SKM-1 treated with dmso at 0.1 percent for 144 hours (cell line): ENCODE results near the gene TFEB.

Experiments
- DNase-seq: peaks from one replicate; lab custom pipeline; 2025; ENCODE audit not compliant: unreplicated experiment; lab: John Stamatoyannopoulos, UW

TFEB gene

DNA sequence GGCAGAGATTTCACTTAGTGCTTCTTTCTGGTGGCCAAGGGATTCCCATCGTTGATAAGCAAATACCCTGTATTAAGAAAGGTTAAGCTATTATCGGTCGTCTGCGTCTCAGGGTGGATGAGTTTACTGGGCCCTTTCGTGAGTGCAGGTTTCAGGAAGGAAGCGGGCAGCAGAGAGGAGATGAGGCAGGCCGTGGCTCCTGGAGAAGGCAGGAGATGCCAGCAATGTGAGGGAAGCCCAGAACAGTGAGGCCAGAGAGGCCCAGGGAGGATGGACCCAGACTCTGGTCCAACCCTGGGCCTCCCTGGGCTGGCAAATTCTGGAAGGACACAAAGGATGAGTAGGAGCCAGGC, 11.2 kb downstream of the TFEB start:
- no peak for DNase-seq

DNA sequence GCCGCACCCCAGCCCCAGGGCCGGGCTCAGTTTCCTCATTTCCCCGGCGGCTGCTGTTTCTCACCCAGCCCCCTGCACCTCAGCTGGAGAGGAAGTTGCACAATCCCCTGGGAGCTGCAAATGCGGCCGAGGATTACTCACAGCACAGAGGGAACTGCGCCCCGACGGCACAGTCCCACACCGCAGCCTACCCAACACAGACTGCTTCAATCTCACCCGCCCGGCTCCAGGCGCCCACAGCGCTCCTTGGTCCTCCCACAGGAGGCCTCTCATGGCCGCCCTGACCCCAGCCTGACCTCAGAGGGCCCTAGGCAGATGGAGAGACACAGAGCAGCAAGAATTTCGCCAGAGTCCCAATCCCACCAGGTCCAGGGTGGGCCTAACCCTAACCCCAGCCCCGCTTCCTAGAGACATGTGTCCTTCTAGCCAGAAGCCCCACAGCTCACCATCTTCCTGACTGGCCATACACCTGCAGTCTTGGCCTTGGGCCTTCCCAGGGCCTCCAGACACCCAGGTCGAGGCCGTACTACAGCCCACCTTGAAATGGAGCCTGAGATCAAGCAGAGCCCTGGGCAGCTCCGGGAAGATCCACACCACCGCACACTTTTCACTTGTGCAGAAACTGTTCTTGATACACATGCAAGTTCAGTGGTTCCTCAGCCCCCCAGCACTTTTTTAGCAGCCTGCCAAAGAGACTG, 11.7 kb downstream of the TFEB start:
- DNase-seq = peak; percentile 96

DNA sequence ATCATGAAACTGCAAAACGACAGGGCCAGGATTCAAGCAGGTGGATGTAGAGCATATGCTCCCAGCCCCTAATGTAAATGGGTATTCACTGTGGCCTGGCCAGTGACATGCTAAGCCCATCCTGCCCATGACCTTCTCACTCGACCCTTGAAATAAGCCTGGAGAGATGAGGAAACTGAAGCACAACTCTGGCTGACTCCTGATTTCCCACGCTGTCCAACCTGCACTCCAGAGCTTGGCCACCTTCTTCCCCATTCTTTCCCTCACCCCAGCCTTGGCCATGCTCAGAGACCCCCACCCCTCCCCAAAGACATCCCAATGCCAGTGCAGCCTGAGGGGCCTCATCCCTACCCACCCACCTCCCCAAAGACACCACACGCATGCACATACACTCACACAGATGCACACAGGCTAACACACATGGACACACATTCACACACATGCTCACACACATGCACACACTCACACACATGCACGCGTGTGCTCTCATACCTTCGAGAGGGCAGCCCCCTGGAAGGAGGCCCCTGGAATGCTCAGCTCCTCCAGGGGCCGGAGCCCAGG, 12.4 kb downstream of the TFEB start:
- DNase-seq = no peak

DNA sequence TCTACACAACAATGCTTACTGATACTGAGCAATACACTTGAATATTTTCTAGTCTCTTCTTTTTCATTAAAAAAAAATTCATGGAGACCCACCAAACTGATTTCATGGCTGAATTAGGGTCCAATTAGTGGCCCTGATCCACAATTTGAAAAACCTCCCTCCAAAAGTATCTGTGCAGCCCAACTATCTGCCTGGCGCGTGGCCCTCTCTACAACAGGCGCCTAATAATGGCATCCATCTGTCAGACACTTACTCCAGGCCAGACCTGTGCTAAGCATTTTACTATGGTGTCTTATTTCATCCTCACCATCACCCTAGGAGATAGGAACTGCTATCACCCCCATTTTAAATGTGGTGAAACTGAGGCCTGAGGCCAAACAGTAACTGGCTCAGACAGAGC, 14.0 kb downstream of the TFEB start:
- no peak for DNase-seq

DNA sequence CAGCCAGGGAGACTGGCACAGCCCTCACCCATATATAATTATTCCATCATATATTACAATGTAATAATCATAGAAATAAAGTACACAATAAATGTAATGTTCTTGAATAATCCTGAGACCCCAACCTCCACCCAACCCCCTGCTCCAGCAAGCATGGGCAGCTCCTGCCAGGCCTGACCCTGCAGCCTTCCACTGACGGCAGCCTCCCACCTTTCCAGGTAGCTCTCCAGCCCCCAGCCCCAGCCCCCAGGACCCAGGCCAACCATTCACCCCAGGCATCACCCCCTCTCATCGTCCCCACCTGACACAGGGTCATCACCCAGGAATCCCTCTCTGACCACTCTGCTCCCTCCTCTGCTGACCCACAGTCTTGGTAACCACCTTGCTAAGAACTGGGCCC, 14.6 kb downstream of the TFEB start:
- DNase-seq = no peak

DNA sequence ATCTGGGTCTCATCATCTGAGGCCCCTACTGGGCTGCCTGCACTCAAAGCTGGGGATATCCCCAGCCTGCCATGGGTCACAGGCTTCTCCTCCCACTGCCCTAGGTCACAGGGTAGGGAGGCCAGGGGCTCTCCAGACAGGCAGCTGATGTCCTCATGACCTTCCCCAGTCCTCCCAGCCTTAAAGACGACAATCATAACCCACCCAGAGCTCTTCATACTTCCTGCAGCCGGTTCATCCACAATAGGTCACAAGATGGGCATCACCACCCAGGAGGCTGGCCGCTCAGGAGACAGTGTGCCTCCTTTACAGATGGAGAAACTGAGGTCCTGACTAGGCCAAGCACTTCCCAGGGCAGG, 15.2 kb downstream of the TFEB start:
- DNase-seq = no peak

DNA sequence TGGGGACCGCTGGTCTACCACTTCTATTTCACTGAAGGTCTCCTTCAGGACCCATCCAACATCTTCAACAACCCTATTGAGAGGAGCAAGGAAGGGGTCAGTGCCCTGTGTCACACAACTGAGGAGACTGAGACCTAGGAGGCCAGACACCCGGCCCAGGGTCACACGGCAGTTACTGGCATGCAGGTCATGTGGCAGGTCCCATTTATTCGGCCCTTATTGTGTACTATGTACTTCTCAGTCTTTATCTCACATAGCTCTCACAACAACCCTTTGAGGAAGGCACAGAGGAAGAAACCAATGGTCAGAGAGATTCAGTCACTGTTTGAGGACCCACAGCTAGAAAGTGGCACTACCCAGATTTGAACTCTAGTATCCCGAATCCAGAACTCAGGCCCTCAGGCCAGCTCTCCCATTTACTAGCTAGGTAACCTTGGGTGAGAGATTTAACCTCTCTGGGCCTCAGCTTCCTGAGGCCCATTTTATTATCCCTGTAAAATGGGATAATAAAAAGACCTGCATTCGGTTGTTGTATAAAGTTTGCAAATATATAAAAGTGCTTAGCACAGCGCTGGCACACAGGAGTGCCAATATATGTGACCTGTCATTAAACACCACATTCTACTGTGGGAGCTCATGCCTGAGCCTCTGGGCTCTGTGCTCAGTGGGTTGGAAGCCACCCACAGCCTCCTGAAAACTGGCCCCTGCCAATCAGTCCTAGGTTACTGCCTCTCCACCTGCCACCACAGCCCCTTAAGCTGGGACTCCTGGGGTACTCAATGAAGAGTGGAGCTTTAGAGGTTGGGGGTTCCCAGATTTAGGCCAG, 15.8 kb downstream of the TFEB start:
- DNase-seq = no peak

DNA sequence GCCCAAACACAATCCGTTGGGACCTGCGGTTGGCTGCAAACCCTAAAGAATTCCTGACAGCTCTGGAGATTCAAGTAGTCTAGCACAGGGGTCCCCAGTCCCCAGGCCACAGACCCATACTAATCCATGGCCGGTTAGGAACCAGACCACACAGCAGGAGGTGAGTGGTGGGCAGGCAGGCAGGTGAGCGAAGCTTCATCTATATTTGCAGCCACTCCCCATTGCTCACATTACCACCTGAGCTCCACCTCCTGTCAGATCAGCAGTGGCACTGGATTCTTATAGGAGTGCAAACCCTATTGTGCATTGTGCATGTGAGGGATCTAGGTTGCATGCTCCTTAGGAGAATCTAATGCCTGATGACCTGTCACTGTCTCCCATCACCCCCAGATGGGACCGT, 16.6 kb downstream of the TFEB start:
- no peak for DNase-seq

DNA sequence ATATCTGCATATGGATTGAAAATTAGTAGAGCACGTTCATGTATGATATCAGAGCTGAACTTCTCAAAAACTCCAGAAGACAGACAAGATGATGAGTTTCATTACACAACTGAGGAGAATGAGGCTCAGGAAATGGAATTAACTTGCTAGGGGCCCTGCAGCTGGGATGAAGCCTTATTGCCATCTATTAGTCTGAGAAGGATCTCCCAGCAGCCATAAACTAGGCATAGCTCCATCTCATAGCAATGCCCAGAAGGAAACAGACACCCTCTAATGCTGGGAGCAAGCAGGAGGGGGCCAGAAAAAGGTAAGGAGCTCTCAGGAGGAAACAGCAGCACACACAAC, 18.0 kb downstream of the TFEB start:
- DNase-seq = peak; percentile 7

DNA sequence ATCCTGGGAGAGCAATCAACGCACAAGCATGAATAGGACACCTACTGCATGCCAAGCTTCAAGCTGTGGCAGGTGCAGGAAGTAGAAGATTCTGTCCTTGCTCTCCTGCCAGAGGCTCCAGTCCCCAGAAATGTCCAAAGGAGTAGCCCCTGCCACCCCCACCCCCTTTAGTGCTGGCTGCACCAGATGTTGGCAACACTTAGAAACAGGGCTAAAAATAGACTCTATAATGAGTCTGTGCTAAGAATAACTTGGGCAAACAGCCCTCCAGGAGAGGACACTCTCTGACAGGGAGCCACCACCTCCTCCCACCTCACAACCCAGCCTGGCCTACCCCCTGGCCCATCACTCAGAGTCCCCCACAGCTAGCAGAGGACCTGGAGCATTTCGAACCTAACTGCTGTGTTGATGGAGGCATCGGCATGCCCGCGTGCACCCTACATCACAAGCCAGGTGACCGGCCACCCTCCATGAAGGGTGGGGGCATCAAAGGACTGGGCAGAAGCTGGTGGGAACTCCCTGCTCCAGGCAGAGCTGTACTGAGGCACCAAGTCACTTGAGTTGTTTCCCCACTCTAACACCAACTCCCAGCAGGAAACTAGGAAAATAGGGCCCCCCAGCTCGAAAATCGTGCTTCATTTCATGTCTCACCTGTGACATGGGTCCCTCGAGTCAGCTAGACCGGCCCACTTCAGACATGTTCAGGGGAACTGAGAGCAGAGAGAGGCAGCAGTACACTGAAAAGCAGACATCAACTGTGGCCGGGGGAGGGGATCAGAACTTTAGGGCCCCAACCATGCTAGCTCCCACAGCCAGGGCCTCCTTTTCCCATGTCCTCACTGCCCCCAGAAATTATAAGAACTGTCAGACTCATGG, 18.7 kb downstream of the TFEB start:
- DNase-seq = no peak

DNA sequence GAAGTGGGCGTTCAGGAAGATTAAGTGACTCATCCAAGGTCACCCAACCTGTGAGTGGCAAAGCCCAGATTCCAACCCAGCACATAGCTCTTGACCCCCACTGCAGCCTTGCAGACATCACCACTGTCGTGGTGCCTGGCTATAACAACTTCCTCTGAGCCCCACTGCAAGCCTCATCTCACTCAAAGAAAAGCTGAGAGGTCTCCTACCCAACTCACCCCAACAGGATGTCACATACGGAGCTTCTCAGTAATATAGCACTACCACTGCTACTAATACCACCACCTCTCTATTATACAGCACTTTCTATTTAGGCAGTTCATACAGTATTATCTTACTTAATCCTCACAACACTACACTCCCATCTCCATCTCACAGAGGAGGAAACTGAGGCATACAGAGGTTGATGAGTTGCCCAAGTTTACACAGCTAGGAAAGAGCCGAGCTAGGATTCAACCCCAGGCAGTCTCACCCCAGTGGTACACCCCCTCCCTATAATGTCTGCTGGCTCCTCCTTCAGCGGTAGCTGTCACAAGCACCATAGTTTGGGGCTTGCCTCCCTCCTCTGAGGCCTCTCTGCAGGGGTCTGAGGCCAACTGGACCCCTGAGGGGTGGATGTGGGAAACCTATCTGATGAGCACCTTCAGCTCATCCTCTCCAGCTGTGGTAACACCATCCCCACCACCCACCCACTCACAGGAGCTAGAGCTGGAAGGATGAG, 19.5 kb downstream of the TFEB start:
- no peak for DNase-seq

DNA sequence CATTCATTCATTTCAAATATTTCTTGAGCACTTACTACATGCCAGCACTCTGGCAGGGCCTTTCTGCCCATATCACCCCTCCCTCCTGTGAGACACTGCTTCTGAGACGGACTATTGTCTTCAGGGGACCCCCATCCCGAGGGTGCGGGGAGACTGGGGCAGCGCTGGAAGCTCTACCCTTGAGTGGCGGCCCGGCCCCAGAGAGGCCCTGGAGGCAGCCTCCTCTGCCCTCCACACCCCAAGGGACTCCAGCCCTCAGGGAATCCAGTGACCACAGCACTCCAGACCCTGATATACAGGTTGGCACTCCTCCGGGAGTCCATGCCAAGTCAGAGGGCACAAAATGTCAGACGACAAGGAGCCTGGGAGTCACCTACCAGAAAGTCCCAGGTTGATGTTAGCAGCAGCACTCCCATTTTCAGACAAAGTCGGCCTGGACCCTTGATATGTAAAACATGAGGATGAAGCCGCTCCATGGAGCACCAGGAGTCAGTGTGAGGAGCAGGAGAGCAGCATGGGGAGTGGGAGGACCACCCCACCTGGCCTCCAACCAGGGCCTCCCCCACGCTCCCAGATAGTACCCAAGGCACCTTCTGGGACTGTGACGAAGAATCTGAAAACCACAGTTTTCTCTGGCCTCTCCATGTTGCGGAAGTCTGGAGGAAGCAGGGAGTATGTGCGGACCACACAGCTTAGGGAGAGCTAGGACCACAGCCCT, 20.7 kb downstream of the TFEB start:
- no peak for DNase-seq

DNA sequence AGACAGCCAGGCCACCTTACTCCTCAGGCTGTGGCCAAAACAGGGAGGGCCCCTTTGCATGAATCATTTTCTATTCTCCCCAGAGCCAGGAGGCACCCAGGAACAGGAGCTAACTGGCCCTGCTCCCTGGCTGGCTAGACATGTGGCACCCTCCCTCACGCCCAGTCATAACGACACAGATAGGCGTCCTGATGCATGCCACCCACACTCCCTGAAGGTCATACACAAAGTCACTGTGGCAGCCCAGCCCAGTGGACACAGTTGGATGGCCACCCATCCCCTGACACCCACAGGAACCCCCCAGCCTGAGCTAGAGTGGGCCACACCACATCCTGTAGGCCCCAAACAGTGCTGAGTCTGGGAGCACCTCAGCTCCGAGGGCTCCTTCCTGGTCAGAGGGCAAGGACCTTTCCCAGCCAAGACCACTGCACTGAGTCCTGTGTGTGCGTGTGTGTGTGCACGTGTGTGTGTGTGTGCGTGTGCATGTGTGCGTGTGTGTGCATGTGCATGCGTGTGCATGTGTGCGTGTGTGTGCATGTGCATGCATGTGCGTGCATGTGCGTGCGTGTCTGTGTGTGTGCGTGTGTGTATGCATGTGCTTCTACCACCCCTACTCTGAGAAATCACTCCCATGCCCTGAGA, 21.6 kb downstream of the TFEB start:
- no peak for DNase-seq

DNA sequence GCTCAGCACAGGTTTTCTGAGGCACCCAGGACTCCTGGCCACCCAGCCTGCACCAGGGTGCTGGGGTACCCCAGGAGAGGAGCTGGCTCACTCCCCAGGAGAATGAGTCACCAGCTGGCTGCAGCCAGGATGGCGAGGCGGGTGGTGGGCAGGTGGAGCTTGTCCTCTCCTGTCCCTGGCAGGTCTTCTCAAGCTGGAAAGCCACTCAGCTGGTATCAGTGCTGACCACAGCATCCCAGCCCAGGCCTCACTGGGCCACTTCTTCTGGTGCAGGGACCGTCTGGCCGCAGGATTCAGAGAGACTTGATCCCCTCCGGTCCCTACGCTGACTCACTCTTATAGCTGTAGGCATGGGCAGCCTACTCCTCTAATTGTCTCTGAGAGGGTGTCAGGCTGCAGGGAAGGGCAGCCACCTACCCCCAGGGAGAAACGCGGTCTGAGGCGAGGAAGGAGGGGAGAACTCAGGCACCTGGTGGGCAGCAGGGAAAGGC, 22.2 kb downstream of the TFEB start:
- DNase-seq = no peak

DNA sequence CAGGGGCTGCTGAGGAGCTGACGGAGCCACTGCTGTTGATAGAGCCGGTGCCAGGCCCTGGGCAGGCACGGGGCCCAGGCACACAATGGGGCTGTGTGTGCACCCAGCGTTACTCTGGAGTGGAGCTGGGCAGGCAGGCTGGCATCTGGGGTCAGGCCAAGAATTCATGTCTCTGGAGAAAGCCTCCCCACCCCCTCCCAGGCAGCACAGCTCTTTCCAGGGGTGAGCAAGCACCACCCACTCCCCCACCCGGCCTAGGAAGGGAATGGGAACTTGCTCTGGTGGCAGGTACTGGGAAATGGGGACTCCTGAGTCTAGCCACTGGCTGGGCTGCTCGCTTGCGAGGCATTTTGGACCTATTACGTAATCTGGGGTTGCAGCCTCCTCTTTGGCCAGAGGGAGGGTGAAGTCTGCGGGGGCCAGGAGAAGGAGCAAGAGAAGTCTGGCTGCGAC, 22.7 kb downstream of the TFEB start:
- peak; percentile 32 for DNase-seq

DNA sequence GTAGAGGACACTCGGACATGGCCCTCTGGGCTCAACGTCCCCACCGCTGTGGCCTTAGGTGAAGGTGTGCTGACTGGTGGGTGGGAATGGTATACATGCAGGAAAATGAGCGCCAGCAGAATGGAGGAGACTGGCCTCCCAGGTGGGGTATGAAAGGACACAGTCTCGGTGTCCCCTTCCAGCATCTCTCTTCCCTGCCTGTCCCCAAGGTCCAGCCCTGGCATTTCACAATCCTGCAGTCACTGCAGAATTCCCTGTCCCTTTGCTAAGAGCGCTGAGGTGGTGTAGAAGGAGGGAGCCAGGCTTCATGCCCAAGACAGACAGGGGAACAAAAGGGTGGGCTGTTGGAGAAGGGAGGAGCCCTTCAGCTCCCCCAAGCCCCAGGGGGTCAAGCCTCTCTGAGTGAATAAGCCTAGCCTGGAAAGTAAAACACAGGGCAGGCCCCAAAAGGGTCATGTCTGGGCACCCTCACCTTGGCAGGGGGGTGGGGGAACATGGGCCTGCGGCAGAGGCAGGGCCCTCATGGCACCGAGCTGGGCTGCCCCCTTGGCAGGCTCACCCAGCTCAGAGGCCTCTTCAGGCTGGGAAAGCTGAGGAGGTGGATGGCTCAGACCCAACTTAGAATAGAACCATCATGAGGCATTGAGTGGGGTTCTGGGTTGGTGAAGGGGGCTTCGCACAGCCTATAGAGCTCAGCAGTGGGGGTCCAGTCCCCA, 23.9 kb downstream of the TFEB start:
- no peak for DNase-seq

DNA sequence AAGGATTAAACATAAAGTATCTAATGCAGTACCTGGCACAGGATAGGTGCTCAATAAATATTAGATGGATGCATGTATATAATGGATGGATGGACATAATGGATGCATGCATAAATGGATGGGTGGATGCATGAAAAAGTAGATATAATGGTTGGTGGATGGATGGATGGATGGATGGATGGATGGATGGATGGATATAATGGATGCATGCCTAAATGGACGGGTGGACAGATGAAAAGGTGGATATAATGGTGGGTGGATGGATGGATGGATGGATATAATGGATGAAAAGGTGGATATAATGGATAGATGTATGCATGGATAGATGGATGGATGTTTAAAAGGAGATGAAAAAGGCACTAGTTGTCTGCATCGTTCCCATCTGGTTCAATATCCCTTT, 26.0 kb downstream of the TFEB start:
- no peak for DNase-seq

DNA sequence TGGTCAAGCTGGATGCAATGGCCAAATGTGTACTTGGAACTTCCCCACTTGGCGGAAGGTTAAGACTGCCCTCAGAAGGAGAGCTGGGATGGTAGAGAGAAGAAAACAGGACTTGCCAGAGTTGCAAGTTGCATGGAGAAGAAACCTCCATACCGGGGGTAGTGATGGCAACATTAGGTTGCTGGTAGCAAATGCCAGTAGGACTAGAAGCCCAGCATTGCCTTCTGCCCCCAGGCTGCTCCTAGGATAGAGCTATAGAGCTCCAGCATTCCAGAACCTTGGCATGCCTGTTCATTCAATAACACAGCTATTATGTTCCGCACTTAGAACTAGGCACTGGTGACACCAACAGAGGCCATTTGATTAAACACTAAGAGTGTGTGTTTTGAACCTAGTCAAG, 26.6 kb downstream of the TFEB start:
- DNase-seq = no peak
